ENCODE measurements around the gene TP73. TPM values are rescaled to one million over a fixed set of nuclear protein-coding genes. Genes with fewer than 3 reads are reported as not detected.

Gene TP73
- total and polyA plus RNA-seq, 11 donors, result 0.01 to 0.53 (median 0.15) TPM; not detected in 6

GRCh38 chr1:3707298-3707938 lies 55.1 kb downstream of the TP73 start:
- peaks cover 8 to 64% (median 26%) of the 10 kb centered on the region in 9 donors for H3K27me3 ChIP-seq
- H3K4me3 ChIP-seq, result no peak overlapping the region
- H3K27ac ChIP-seq, result no peak overlapping the region
- TF ChIP-seq CTCF (IDR thresholded peaks at IDR 0.05), result no peak
- TF ChIP-seq POLR2A (IDR thresholded peaks at IDR 0.05), result no peak
- peaks cover 0 to 6% (median 0%) of the 10 kb centered on the region in 12 donors for H3K4me1 ChIP-seq
- intact Hi-C loops (cut with DNase I), result no loop called here
- DNase-seq (no peak), ATAC-seq (no peak)
- H3K9me3 ChIP-seq, result no peaks in the 10 kb centered on the region
- no peaks in the 10 kb centered on the region for H3K36me3 ChIP-seq
- WGBS, 4 donors, result 27 to 41% (median 36%) methylated on average over 30 to 35 of the region's 35 CpGs

GRCh38 chr1:3707939-3708328 lies 55.6 kb downstream of the TP73 start:
- H3K9me3 ChIP-seq, result no peaks in the 10 kb centered on the region
- H3K4me3 ChIP-seq, result no peak overlapping the region
- H3K36me3 ChIP-seq, result no peaks in the 10 kb centered on the region
- H3K27me3 ChIP-seq, result peaks cover 8 to 59% (median 23%) of the 10 kb centered on the region in 9 donors
- DNase-seq, result no peak
- H3K4me1 ChIP-seq, result peaks cover 0 to 6% (median 0%) of the 10 kb centered on the region in 12 donors
- TF ChIP-seq POLR2A (IDR thresholded peaks at IDR 0.05), result no peak
- intact Hi-C loops (cut with DNase I), result no loop called here
- no peak overlapping the region for H3K27ac ChIP-seq
- WGBS, 4 donors, result 62 to 76% (median 70%) methylated on average over 1 to 11 of the region's 11 CpGs
- no peak for ATAC-seq

- WGBS, 4 donors, result 22 to 57% (median 29%) methylated on average over 4 to 19 of the region's 19 CpGs
- Histone ChIP-seq H3K9me3 (no peaks in the 10 kb centered on the region), H3K27ac (no peak overlapping the region), H3K4me3 (no peak overlapping the region), H3K27me3 (peaks cover 8 to 54% (median 22%) of the 10 kb centered on the region in 9 donors), H3K36me3 (no peaks in the 10 kb centered on the region), H3K4me1 (peaks cover 0 to 13% (median 3%) of the 10 kb centered on the region in 12 donors)
- no peak for TF ChIP-seq CTCF (IDR thresholded peaks at IDR 0.05)
- TF ChIP-seq POLR2A (IDR thresholded peaks at IDR 0.05), result no peak
- ATAC-seq (no peak), DNase-seq (no peak)
- intact Hi-C loops (cut with DNase I), result no loop called here
Measured at GRCh38 chr1:3708791-3709190, 56.5 kb downstream of the TP73 start.

- H3K36me3 ChIP-seq, result no peaks in the 10 kb centered on the region
- no peak for TF ChIP-seq POLR2A (IDR thresholded peaks at IDR 0.05)
- no peak for TF ChIP-seq CTCF (IDR thresholded peaks at IDR 0.05)
- no peak overlapping the region for H3K4me3 ChIP-seq
- no peak for DNase-seq
- whole genome bisulfite sequencing, 4 donors, result 79 to 84% (median 82%) methylated on average over 9 to 15 of the region's 15 CpGs
- intact Hi-C loops (cut with DNase I), result no loop called here
- H3K4me1 ChIP-seq, result peaks cover 0 to 24% (median 10%) of the 10 kb centered on the region in 12 donors
- peaks cover 8 to 54% (median 22%) of the 10 kb centered on the region in 9 donors for H3K27me3 ChIP-seq
- H3K9me3 ChIP-seq, result no peaks in the 10 kb centered on the region
- H3K27ac ChIP-seq, result no peak overlapping the region
- ATAC-seq, result no peak
Measured at GRCh38 chr1:3710251-3710650, 57.9 kb downstream of the TP73 start.

GRCh38 chr1:3711381-3711779 lies 59.1 kb downstream of the TP73 start:
- intact Hi-C loops (cut with DNase I), result no loop called here
- Histone ChIP-seq H3K27me3 (peaks cover 8 to 57% (median 22%) of the 10 kb centered on the region in 9 donors), H3K9me3 (no peaks in the 10 kb centered on the region), H3K36me3 (no peaks in the 10 kb centered on the region), H3K27ac (no peak overlapping the region), H3K4me1 (peaks cover 0 to 24% (median 10%) of the 10 kb centered on the region in 12 donors), H3K4me3 (no peak overlapping the region)
- 74 to 84% (median 79%) methylated on average over 11 of the region's 11 CpGs for WGBS, 4 donors
- TF ChIP-seq CTCF (IDR thresholded peaks at IDR 0.05), result no peak
- TF ChIP-seq POLR2A (IDR thresholded peaks at IDR 0.05), result no peak
- ATAC-seq (no peak), DNase-seq (no peak)

Data from heart left ventricle (tissue), 16 donors.